Kidney (tissue), 14 donors: ENCODE data around the gene ZC3H13. TPM values are rescaled to one million over a fixed set of nuclear protein-coding genes. Genes with fewer than 3 reads are reported as not detected.

ENCODE experiments used
- DNase-seq, 5 donors: peaks; one replicate each; pipeline ENCODE4 v3.0.0-alpha.2; 2013 to 2020
- FAIRE-seq: peaks from 2 replicates; lab custom pipeline; 2012; peaks lifted over from hg19 to GRCh38; lab: Jason Lieb, UNC
- H3K27ac ChIP-seq, 2 donors: one replicate each; pipeline ENCODE4 v1.7.0; 2013; ENCODE audit warnings: low read depth in 2 of 2, low read length in 2 of 2, inconsistent platforms in 1 of 2
- H3K27me3 ChIP-seq: one replicate; pipeline ENCODE4 v1.7.1; 2013; ENCODE audit warnings: low read length, inconsistent platforms; ENCODE audit not compliant: control insufficient read depth, insufficient read depth
- H3K36me3 ChIP-seq, 3 donors: one replicate each; pipeline versions ENCODE4 v1.7.0 to v1.7.1; 2013; ENCODE audit warnings: low read length in 3 of 3, control low read depth in 1 of 3, inconsistent platforms in 1 of 3; ENCODE audit not compliant: insufficient read depth in 3 of 3, control insufficient read depth in 2 of 3
- H3K4me1 ChIP-seq, 3 donors: one replicate each; pipeline versions ENCODE4 v1.7.0 to v1.7.1; 2013; ENCODE audit warnings: low read length in 3 of 3, inconsistent platforms in 1 of 3, low read depth in 1 of 3; ENCODE audit not compliant: control insufficient read depth in 2 of 3, insufficient read depth in 2 of 3
- H3K4me3 ChIP-seq, 3 donors: one replicate each; pipeline versions ENCODE4 v1.7.0 to v1.8.1; 2013; ENCODE audit warnings: low read length in 3 of 3, control low read depth in 1 of 3, inconsistent platforms in 1 of 3
- H3K9ac ChIP-seq, 3 donors: one replicate each; pipeline versions ENCODE4 v1.7.0 to v1.7.1; 2013; ENCODE audit warnings: low read length in 3 of 3, control low read depth in 1 of 3, inconsistent platforms in 1 of 3
- H3K9me3 ChIP-seq, 3 donors: one replicate each; pipeline versions ENCODE4 v1.7.0 to v1.7.1; 2013; ENCODE audit warnings: low read length in 3 of 3, control low read depth in 1 of 3, inconsistent platforms in 1 of 3; ENCODE audit not compliant: control insufficient read depth in 2 of 3, insufficient read depth in 1 of 3
- CTCF ChIP-seq: IDR thresholded peaks from 3 replicates; pipeline ENCODE4 v1.5.1; 2012; ENCODE audit warnings: mild to moderate bottlenecking, moderate library complexity, borderline replicate concordance; ENCODE audit not compliant: insufficient read depth; ENCODE audit errors: extremely low read depth
- intact Hi-C: fragments of 100-400 bp; cut with DNase I; formaldehyde crosslinking; loops from one replicate; pipeline ENCODE4 v1.11.1; 2022
- polyA plus RNA-seq: library from polyadenylated mRNA; stranded (reverse); fragments of 350-450 nt; fragmentation: Illumina TruSeq; extraction: RNeasy Lipid Tissue Mini Kit (QIAGEN cat#74804); gene quantifications from one replicate; pipeline ENCODE4 v1.2.3, GENCODE V29; 2014; ENCODE audit warnings: low read depth, low replicate concordance; ENCODE audit not compliant: insufficient read depth
- total RNA-seq: library from RNA; stranded (reverse); fragmentation: NEBNext Ultra II Directional; extraction: Animal tissue kit (Norgen Biotek cat#: 25700); gene quantifications from one replicate; pipeline ENCODE4 v1.2.1, GENCODE V29; 2021
- donor health status: control.
- donor health status: control.
- donor health status: control.
- donor health status: control.
- donor health status: control.
- donor health status: DM: yes; HTN: yes; CAD: no.
- donor health status: Normal renal cell carcinoma (clear cell type).

Gene ZC3H13
- total and polyA plus RNA-seq, 2 donors from 2014 or later: 6.4 to 53.1 TPM

- Histone ChIP-seq H3K9ac (no peak overlapping the region), H3K9me3 (no peaks in the 10 kb centered on the region), H3K27me3 (no peaks in the 10 kb centered on the region), H3K4me3 (no peak overlapping the region), H3K36me3 (peaks cover 3 to 30% (median 8%) of the 10 kb centered on the region in 3 donors), H3K4me1 (no peaks in the 10 kb centered on the region), H3K27ac (no peak overlapping the region)
- FAIRE-seq: no peak
- DNase-seq: no peak
- no peak for TF ChIP-seq CTCF
- intact Hi-C loops: no loop called here
These were observed 48.1 kb downstream of the ZC3H13 start for GRCh38 chr13:46004491-46004890.

DNA sequence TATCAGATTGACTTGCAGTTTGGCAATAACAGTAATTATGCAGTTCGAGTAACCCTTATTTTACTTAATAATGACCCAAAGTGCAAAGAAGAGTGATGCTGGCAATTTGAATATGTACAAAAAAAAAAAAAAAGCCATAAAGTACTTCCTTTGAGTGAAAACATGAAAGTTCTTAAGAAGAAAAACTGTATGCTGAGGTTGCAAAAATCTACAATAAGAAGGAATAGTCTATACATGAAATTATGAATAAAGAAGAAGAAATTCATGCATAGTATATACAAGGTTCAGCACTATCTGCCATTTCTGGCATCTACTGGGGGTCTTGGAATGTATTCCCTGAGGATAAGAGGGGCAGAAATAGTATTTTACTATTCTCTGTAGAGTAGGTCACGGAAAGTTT is 55.9 kb downstream of the ZC3H13 start:
- Histone ChIP-seq H3K36me3 (peaks cover 6 to 18% (median 7%) of the 10 kb centered on the region in 3 donors), H3K9me3 (no peaks in the 10 kb centered on the region), H3K4me3 (no peak overlapping the region), H3K27me3 (no peaks in the 10 kb centered on the region), H3K4me1 (peaks cover 0 to 9% (median 4%) of the 10 kb centered on the region in 3 donors), H3K27ac (no peak overlapping the region), H3K9ac (no peak overlapping the region)
- no peak for FAIRE-seq
- no peak for DNase-seq
- intact Hi-C loops: no loop called here
- TF ChIP-seq CTCF: no peak

DNA sequence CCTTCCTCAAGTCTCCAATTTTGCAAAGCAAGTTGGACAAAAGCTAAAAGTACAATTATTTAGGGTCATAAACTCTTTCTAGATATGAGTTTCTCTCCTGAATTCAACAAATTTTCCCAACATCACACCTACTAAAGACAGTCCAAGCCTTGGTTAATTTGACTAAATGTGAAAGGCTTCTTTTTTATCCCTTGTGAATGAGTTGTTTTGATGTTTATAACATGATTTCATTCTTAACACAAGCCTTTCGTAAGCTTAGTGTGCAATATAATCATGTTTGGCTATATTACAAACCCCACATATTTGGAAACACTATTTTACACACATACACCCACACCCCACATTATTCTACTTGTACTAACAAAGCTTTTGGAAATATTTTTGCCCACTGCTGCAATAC is 57.3 kb downstream of the ZC3H13 start:
- no peak for DNase-seq
- no peak for FAIRE-seq
- intact Hi-C loops: no loop called here

More for the DNA sequence above, 57.3 kb downstream of the ZC3H13 start:
- no peaks in the 10 kb centered on the region for H3K27me3 ChIP-seq
- H3K36me3 ChIP-seq: peaks cover 3 to 8% (median 4%) of the 10 kb centered on the region in 3 donors
- no peaks in the 10 kb centered on the region for H3K9me3 ChIP-seq
- no peak overlapping the region for H3K4me3 ChIP-seq
- H3K4me1 ChIP-seq: peaks cover 0 to 9% (median 4%) of the 10 kb centered on the region in 3 donors
- H3K27ac ChIP-seq: no peak overlapping the region
- no peak for TF ChIP-seq CTCF
- H3K9ac ChIP-seq: no peak overlapping the region
